ENCODE measurements around the gene CCT8L2. TPM values are rescaled to one million over a fixed set of nuclear protein-coding genes. Genes with fewer than 3 reads are reported as not detected.

Gene CCT8L2, protein sequence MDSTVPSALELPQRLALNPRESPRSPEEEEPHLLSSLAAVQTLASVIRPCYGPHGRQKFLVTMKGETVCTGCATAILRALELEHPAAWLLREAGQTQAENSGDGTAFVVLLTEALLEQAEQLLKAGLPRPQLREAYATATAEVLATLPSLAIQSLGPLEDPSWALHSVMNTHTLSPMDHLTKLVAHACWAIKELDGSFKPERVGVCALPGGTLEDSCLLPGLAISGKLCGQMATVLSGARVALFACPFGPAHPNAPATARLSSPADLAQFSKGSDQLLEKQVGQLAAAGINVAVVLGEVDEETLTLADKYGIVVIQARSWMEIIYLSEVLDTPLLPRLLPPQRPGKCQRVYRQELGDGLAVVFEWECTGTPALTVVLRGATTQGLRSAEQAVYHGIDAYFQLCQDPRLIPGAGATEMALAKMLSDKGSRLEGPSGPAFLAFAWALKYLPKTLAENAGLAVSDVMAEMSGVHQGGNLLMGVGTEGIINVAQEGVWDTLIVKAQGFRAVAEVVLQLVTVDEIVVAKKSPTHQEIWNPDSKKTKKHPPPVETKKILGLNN
- not detected in 2 replicates for total RNA-seq

GRCh38 chr22:16592710-16593109 lies at the start of gene CCT8L2:
TSS of gene CCT8L2 (minus strand) at chr22:16592810. CDS start at chr22:16592550, 260 bp downstream.

Other genes with a start within 250 kb of the CCT8L2 start
- not detected in 2 replicates for gene XKR3, start 232.6 kb upstream of the CCT8L2 start, total RNA-seq